ENCODE measurements around the gene SNCG.

SNCG gene

DNA sequence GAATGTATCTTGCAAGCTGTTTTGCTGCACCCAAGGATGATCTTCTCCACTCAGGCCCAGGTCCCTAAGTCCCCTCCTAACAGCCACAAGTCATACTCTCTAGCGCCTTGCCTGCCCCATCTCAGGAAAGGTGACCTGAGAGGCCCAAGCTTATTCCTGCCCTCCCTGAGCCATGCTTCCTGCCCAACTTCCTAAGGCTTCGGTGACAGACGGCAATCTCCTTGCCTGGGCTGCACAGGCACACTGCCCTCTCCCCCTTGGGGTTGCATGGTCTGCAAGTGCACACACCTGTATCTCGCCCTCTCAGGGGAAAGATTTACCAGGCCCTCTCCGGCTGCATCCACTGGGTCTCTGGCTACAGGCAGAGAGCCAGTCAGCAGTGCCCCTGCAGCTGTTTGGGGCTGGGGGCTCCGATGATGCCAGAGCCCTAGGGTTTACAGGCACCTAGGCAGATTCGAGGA is 9.1 kb downstream of the SNCG start:
- DNase-seq (ENCODE audit: low read depth): no peak
- TF ChIP-seq, protein P1, sequence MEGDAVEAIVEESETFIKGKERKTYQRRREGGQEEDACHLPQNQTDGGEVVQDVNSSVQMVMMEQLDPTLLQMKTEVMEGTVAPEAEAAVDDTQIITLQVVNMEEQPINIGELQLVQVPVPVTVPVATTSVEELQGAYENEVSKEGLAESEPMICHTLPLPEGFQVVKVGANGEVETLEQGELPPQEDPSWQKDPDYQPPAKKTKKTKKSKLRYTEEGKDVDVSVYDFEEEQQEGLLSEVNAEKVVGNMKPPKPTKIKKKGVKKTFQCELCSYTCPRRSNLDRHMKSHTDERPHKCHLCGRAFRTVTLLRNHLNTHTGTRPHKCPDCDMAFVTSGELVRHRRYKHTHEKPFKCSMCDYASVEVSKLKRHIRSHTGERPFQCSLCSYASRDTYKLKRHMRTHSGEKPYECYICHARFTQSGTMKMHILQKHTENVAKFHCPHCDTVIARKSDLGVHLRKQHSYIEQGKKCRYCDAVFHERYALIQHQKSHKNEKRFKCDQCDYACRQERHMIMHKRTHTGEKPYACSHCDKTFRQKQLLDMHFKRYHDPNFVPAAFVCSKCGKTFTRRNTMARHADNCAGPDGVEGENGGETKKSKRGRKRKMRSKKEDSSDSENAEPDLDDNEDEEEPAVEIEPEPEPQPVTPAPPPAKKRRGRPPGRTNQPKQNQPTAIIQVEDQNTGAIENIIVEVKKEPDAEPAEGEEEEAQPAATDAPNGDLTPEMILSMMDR (IDR thresholded peaks at IDR 0.05; ENCODE audit: low read length, missing control alignments): no peak
- H3K4me3 ChIP-seq (replicated peaks; ENCODE audit: low read depth, low read length): no peak overlapping the region

DNA sequence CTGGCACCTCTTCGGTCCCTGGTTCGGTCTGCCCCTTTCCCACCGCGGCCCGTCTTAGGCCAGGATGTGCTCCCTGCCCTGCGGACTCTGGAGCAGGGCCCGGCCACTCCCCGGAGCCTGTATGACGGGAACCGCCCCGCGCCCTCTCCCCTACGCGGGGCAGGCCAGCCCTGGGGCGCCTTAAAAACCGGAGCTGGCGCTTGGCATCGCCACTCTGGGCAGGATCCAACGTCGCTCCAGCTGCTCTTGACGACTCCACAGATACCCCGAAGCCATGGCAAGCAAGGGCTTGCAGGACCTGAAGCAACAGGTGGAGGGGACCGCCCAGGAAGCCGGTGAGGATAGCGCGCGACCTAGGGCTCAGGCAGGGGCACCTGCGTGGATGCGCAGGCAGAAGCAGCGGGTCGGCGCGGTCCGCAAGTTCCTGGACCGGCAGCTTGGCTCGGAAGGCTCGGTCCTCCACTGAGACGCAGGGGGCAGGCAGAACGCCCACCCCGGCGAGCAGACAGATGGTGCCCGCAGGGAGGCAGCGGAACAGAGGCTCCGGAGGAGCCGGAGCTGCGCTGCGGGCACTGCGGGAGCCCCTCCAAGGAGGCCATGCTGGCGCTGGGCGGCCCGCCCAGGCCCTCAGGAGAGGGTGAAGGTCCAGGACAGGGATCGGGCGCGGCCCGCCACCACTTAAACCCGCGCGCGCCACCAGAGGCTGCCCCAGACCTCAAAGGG is 10.0 kb downstream of the SNCG start, which contains the start of gene ADIRF:
TSS of gene ADIRF (plus strand) at position 212 of the 723 bp plus-strand sequence. CDS start at position 275, 63 bp downstream.
- no peak for DNase-seq (ENCODE audit: low read depth)

DNA sequence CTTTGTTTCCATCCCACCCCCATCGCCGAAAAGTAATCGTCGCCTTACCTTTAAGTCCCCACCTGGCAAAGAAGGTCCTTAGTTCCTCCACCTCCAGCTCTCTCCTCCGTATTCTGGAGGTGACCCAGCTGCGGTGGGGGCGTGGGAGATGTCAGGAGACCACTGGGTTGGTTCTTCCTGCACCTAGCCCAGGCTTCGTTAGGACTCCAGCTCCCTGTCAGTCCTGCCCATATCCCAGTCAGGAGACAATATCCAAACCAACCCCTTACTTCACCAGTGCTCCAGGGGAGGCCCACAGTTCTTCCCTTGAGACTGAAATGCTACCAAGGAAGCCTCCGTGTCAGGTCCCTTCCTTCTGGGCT is 10.6 kb downstream of the SNCG start:
- TF ChIP-seq, protein P1 (IDR thresholded peaks at IDR 0.05; ENCODE audit: low read length, missing control alignments): no peak
- no peak overlapping the region for H3K4me3 ChIP-seq (replicated peaks; ENCODE audit: low read depth, low read length)
- DNase-seq (ENCODE audit: low read depth): no peak

More for the DNA sequence above, 10.0 kb downstream of the SNCG start, which contains the start of gene ADIRF:
- H3K4me3 ChIP-seq (replicated peaks; ENCODE audit: low read depth, low read length): no peak within 1 kb of the TSS
- TF ChIP-seq, protein P1 (IDR thresholded peaks at IDR 0.05; ENCODE audit: low read length, missing control alignments): no peak

DNA sequence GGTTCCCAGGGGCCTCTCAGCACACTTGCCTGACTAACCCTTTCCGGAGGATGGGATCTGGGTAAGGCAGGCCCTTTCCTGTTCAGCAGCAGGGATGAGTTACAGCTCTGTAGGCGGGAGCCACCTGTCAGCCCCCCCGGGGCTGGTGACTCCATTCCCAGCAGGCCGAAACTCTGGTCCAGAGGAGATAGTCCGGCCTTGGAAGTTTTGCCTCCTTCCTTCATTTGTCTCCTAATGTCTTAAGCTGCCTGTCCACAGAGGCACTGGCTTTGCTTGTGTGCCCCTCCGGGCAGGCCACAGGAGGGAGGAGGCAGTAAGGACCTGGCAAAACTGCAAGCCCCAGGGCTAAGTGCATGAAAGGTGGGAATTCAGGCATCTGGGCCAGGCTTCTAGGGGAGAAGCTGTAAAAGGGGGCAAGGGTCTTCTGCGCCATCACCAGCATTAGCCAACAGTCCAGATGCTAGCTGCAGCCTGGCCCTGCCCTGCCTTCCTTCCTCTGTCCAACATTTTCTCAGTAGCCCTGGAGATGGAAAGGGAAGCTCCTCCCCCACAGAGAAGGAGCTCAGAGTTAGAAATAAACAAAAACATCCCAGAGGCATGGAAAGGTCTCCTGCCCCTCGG is 11.1 kb downstream of the SNCG start:
- TF ChIP-seq, protein P1 (IDR thresholded peaks at IDR 0.05; ENCODE audit: low read length, missing control alignments): no peak
- no peak overlapping the region for H3K4me3 ChIP-seq (replicated peaks; ENCODE audit: low read depth, low read length)
- DNase-seq (ENCODE audit: low read depth): no peak

DNA sequence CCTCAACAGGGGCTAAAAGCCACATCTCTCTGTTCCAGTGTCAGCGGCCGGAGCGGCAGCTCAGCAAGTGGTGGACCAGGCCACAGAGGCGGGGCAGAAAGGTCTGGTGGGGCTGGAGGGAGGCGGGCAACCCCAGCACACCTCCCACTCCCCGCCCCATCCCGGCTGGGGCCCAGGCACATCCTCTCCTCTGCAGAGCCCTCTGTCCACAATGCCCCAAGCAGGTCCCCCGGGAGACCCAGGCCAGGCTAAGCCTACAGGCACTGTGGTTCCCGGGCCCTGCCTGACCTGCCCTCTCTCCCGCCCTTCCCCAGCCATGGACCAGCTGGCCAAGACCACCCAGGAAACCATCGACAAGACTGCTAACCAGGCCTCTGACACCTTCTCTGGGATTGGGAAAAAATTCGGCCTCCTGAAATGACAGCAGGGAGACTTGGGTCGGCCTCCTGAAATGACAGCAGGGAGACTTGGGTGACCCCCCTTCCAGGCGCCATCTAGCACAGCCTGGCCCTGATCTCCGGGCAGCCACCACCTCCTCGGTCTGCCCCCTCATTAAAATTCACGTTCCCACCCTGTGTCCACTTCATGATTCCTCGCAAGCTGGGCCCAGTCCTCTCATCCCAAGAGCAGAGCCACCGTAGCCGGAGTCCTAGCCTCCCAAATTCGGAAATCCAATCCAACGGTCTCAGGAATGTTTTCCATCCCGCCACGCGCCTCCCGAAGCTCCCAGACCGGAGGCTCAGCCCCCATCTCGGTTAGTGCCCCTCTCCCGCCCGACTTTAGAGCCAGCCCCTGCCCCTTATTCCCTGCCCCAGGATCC is 12.0 kb downstream of the SNCG start:
- peak overlapping the region; percentile 59 for H3K4me3 ChIP-seq (replicated peaks; ENCODE audit: low read depth, low read length)
- no peak for DNase-seq (ENCODE audit: low read depth)
- TF ChIP-seq, protein P1 (IDR thresholded peaks at IDR 0.05; ENCODE audit: low read length, missing control alignments): no peak

DNA sequence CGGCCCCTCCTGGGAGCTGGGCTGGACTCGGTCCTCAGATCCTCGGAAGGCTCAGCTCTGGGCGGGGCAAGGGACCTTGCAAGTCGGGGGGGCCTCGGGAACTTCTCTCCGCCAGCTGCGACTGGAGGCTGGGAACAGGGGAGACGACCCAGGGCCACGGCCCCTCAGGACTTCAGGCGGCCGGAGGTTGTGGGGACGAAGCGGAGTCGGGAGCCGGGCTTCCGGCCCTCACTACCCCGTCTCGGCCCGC is 12.5 kb downstream of the SNCG start:
- DNase-seq (ENCODE audit: low read depth): no peak
- H3K4me3 ChIP-seq (replicated peaks; ENCODE audit: low read depth, low read length): peak overlapping the region; percentile 59
- TF ChIP-seq, protein P1 (IDR thresholded peaks at IDR 0.05; ENCODE audit: low read length, missing control alignments): no peak
